GM19193 (cell line): ENCODE data around the gene DDX60.

ENCODE experiments used
- POLR2A ChIP-seq: IDR thresholded peaks from 4 replicates; pipeline ENCODE4 v1.6.1; 2011; ENCODE audit not compliant: insufficient read depth, insufficient read length; ENCODE audit errors: extremely low read depth

DDX60 gene

GRCh38 chr4:168183717-168184571 is 134.6 kb downstream of the DDX60 start:
- TF ChIP-seq POLR2A: no peak

- no peak for TF ChIP-seq POLR2A
Observed at GRCh38 chr4:168177546-168178149, 140.9 kb downstream of the DDX60 start.

GRCh38 chr4:168174308-168174707 is 144.2 kb downstream of the DDX60 start:
- TF ChIP-seq POLR2A: no peak

GRCh38 chr4:168167714-168168284 is 150.8 kb downstream of the DDX60 start:
- no peak for TF ChIP-seq POLR2A
